ENCODE measurements around the gene TNFRSF1B.
"Not testable (repeated sequence)": the region's sequence is repeated elsewhere in the genome, so short reads cannot be mapped to it uniquely, and the experiment has no call there.

Gene TNFRSF1B

DNA sequence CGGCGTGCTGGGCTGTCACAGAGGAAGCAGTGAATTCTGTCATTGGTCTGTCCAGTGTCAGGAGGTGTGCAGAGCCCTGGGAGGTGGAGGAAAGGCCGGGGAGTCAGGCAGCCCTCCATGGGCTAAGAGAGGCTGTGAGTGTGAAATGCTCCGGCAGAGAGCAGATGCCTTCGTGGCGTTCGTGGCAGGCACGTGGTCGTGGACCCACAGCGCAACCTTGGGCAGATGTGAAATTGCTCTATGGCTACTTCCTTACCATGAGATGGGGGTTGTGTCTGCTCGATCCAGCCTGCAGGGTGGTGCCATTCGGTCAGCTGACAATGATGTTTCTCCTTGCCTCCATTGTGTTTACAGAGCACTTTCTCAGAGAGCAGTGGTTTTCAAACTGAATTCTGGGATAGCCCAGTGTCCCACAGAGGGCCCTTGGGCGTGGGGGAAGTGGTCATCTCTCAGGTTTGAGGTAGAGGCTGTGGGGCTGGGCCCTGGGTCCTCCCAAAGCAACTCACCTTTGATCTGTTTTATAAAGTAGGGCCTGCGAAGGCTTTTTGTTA, 27.9 kb downstream of the TNFRSF1B start:
- DNase-seq = no peak

DNA sequence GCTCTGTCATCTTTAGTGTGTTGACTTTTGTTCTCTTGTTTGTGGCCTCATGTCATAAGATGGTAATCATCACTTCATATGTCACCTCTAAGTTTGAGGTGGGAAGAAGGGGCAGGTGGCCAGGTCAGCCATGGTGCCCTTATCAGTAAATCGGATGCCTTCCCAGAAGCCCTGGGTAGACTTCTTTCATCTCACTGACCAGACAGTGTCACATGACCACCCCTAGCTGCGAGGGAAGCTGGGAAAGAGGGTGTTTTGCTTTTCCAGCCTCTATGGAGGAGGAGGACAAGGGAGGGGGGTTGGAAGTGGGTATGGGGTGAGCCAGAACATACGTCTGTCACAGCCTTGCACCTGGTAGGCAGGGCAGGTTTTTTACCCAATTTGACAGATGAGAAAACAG, 28.6 kb downstream of the TNFRSF1B start:
- no peak for DNase-seq

DNA sequence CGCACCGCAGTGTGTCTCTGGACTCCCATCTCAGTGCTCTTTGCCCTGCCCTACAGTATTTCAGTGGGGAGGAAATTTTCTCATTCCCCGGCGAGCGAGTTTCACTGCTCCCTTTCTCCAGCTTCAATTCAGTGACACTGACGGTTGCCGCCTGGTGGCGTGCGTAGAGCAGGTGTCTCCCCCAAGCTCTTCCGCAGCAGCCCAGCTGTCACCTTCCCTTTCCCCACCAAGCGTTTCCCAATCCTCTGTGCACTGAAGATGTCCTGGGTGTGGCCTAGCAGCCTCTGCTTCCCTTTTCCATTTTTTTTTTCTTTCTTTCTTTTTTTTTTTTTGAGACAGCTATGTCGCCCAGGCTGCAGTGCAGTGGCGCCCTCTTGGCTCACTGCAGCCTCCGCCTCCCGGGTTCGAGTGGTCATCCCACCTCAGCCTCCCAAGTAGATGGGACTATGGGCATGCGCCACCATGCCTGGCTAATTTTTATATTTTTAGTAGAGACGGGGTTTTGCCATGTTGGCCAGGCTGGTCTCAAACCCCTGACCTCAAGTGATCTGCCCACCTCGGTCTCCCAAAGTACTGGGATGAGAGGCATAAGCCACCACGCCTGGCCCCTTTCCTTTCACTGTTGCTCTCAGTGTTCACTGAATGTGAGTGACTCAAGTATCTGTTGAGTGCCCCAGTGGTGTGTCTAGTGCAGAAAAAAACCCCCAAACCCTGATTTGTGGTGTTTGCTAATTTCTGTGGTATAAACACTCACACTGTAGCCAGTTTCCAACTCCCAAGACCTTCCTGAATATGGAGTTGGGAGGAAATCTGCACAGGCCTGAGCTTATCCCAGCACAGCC, 30.1 kb downstream of the TNFRSF1B start:
- DNase-seq = no peak

DNA sequence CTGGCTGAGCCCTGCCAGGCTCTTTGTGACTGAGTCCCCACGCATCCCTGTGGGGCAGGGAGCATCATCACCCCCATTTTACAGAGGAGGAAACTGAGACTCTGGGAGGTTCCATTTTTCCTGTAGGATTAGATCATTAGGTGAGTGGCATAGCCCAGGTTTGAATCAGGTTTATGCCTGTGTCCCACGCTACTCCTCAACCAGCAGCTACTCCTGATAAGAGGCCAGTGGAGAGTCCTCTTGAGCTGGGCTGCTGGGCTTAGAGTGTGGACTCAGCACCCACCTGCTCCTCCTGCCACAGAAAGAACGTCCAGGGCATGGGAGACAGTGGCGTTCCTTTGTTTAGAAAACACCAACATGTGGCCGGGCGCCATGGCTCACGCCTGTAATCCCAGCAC, 30.7 kb downstream of the TNFRSF1B start:
- peak; percentile 33 for DNase-seq

DNA sequence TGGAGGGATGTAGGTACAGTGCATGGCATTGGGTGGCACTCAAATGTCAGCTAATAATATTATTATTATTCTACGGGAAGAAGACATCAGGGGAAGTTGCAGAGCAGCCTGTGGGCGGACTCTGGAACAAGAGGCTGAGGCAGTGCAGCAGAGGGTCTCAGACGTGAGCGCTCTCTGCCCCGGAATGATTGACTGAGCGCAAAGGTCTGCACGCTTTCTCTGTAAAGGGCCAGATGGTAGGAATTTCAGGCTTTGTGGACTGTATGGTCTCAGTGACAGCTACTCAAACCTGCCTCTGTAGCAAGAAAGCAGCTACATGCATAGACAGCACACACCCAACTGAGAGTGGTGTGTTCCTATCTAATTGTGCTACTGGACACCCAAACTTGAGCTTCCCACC, 33.4 kb downstream of the TNFRSF1B start:
- DNase-seq = no peak

DNA sequence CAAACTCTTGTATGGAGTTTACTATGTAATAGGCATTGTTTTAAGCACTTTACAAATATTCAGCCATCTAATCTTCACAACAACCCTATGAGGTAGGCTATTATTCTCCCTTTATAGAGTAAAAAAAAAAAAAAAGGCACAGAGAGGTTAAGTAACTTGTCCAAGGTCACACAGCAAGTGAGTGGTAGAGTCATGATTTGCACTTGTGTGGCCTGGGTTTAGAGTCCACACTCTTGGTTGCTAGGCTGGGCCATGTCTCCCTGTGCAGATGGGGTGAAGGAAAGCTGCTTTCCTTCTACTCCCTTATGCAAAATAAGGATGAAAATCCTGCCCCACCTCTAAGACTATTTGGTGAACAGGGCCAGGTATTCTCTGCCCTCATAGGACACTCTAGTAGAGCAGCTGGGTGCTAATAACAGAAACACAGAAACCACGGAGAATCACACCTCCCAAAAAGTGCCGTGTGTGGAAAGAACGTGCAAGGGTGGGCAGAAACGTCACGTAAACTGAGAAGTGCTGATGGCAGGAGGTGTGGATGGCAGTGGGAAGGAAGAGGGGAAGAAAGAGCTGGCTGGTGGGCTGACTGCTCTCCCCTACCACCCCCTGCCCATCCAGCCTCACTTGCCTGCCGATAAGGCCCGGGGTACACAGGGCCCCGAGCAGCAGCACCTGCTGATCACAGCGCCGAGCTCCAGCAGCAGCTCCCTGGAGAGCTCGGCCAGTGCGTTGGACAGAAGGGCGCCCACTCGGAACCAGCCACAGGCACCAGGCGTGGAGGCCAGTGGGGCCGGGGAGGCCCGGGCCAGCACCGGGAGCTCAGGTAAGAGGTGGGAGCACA, 34.8 kb downstream of the TNFRSF1B start:
- no peak for DNase-seq

DNA sequence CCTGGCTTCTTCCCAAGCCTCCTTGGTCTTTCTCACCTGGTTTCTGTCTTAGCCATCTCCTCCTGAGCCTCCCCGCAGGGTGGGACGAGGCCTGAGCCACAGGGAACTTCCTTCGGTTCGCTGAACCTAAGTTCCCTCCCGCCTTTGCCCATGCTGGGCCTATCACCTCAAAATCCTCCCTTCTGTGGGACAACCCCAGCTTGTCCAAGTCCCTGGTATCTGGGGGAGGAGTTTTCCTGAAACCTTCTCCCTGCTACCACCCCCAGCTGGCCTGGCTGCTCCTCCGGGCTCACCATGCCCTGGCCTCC, 35.4 kb downstream of the TNFRSF1B start:
- DNase-seq = no peak

DNA sequence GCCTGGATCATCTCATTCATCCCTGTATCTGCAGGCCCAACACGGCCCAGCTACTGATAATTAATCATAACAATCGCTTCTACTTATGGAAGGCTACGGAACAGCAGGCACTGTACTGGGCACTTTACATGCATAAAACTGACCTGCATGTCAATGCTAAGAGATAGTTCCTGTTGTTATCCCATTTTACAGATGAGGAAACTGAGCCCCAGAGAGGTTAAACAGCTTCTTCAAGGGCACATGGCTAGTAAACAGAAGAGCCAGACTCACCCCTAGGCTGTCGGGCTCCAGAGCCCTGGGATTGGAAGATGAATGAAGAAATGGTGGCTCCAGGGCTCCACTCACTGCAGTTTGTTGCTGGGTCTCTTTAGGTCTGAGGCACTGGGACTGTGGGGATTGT, 35.8 kb downstream of the TNFRSF1B start:
- no peak for DNase-seq

DNA sequence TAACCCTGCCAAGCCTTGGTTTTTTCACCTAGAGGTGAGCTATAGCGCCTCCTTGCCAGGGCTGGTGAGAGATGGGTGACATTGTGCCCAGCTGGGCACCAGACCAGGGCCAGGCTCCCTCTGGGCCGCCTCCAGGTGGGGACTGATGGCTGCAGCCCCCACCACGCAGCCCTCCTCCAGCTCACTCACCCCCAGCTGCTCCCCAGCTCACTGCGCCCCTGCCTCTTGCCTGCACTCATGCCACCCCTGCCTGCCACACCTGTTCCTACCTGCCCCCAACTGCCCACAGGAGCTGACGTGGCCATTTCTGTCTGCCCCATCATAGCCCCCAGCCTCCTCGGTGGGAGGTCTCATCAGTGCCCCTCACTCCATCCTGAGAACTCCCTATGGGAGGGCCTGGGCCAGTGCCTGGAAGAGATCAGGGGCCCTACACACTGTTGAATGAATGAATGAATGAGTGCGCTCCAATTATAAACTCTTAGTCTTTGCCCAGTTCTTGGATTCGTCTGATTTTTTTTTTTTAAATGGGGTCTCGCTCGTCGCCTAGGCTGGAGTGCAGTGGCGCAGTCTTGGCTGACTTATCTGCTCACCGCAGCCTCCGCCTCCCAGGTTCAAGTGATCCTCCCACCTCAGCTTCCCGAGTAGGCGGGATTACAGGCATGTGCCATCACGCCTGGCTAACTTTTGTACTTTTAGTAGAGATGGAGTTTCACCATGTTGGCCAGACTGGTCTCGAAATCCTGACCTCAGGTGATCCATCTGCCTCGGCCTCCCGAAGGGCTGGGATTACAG, 36.6 kb downstream of the TNFRSF1B start:
- no peak for DNase-seq

DNA sequence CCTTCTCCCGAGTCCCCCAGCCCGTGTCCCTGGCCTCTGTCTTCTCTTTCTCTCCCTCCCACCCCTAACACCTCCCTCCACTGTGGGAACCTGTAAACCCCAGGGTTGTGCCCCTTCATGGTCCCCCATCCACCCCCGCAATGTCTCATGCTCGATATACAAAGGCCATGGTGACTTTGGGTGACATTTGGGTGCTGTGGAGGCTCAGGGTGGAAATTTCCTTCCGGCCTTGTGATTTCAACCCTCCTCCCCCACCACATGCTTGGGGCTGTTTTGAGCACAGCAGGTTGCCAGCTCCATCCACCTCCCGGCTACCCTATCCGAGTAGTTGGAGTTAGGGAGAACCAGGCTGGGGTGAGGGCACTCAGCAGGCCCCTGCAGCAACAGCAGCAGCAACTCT, 37.3 kb downstream of the TNFRSF1B start:
- DNase-seq = no peak

DNA sequence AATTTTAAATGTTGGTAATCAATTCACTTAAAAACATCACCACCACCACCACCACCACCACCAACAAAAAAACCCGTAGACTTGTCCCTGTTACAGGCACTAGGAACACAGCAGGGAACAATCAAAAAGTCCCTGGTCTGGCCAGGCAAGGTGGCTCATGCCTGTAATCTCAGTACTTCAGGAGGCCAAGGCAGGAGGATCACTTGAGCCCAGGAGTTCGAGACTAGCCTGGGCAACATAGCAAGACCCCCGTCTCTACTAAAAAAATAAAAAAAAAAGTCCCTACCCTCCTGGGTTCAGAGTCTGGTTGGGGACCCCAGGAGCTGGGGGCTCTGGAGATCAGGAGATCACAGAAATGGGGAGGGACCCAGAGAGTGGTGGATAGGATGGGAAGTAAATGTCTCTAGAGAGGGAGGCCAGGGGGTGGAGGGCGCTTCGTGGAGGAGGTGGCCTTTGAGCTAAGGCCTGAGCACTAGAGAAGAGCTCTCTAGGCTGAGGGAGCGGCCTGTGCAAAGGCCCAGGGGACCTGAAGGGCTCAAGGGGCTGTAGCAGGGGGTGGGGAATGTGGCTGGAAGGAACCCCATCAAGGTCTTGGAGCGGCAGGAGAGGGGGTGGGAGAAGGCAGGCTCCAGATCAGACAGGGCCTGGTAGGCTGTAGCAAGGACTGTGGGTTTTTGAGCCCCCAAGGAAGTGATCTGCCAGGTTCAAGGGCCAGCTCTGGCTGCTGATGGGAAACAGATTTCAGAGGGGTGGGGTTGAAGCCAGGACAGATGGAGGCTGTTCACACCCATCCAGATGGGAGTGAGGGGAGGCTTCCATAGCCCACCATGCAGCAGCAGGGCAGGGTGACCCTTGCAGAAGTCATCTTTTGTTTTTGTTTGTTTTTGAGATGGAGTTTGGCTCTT, 38.2 kb downstream of the TNFRSF1B start:
- DNase-seq = no peak

DNA sequence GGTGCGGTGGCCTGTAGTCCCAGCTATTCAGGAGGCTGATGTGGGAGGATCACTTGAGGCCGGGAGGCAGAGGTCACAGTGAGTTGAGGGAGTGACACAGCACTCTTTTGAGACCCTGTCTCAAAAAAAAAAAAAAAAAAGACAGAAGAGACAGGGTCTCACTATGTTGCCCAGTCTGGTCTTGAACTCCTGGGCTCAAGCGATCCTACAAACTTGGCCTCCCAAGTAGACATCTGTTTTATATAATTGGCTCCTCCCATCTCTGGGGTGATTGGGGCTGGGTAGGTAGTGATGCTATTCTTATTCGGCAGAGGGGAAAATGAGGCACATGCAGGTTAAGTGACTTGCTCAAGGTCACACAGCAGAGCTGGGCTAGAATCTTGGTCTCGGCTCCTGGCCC, 39.4 kb downstream of the TNFRSF1B start:
- no peak for DNase-seq

DNA sequence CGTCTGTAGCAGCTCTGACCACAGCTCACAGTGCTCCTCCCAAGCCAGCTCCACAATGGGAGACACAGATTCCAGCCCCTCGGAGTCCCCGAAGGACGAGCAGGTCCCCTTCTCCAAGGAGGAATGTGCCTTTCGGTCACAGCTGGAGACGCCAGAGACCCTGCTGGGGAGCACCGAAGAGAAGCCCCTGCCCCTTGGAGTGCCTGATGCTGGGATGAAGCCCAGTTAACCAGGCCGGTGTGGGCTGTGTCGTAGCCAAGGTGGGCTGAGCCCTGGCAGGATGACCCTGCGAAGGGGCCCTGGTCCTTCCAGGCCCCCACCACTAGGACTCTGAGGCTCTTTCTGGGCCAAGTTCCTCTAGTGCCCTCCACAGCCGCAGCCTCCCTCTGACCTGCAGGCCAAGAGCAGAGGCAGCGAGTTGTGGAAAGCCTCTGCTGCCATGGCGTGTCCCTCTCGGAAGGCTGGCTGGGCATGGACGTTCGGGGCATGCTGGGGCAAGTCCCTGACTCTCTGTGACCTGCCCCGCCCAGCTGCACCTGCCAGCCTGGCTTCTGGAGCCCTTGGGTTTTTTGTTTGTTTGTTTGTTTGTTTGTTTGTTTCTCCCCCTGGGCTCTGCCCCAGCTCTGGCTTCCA, 40.1 kb downstream of the TNFRSF1B start:
- peak; percentile 76 for DNase-seq

DNA sequence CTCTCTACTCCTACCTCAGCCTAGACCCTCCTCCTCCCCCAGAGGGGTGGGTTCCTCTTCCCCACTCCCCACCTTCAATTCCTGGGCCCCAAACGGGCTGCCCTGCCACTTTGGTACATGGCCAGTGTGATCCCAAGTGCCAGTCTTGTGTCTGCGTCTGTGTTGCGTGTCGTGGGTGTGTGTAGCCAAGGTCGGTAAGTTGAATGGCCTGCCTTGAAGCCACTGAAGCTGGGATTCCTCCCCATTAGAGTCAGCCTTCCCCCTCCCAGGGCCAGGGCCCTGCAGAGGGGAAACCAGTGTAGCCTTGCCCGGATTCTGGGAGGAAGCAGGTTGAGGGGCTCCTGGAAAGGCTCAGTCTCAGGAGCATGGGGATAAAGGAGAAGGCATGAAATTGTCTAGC, 41.5 kb downstream of the TNFRSF1B start:
- DNase-seq = no peak

DNA sequence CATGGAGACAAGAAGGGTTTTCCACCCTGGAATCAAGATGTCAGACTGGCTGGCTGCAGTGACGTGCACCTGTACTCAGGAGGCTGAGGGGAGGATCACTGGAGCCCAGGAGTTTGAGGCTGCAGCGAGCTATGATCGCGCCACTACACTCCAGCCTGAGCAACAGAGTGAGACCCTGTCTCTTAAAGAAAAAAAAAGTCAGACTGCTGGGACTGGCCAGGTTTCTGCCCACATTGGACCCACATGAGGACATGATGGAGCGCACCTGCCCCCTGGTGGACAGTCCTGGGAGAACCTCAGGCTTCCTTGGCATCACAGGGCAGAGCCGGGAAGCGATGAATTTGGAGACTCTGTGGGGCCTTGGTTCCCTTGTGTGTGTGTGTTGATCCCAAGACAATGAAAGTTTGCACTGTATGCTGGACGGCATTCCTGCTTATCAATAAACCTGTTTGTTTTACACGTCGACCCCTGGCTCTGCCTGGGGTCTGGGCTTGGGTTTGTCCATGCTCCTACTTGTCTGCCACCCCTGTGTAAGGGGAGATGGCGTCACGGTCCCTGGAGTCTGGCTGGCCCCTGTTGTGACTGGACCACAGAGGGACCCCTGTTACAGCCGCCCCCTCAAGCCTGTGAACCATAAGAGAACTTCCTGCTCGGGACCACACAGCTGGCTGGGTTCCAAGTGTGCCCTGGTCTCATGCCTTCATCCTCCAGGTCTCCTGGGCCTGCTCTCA, 42.1 kb downstream of the TNFRSF1B start:
- DNase-seq = peak; percentile 87

DNA sequence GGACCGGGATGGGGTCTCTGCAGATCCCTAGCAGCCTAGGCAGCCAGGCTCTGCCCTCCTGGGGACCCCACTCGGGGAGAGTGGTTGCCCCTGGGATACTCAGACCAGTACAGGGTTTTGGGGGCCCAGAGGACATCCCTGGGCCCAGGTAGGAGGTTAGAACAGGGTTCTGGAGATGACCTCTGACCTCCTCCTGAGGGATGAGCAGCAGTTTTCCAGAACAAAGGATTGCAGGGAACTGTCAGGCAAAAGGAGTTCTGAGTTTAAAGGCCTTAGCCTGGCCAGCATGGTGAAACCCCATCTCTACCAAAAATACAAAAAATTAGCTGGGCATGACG, 42.7 kb downstream of the TNFRSF1B start:
- DNase-seq = no peak

DNA sequence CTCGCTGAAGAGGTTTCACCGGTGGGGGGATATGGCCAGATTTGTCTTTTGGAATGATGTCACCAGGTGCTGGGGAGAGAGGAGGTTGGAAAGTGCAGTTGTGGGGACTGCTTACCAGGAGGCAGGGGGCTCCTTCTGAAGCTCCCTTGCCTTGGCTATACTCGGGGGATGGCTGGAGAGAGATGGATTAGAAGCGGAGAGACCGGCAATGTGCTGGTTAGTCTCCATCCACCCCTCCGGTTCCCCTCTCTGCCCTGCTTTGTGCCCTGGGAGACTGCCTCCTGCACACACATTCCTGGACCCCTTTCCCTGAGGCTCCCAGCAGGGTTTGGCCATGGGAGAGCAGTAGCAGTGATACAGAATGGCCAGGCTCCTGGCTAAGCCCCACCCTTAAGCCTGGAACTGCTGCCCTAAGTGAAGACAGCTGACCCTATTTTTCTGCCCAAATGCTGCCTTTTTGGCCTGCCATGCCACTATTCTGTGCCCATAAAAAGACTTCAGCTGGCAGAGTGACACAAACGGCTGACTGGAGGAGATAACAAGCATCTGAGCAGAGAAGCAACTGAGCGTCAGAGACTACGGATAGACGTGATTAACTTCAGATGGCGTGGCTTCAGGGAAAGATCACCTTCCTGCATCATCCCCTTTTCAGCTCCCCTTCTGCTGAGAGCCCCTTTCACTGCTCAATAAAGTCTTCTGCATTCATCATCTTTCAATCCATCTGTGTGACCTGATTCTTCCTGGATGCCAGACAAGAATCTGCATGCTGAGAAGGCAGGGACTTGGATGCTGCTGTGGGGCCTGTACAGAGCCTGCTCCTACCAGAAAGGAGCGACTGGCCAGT, 48.5 kb downstream of the TNFRSF1B start:
- DNase-seq = no peak

DNA sequence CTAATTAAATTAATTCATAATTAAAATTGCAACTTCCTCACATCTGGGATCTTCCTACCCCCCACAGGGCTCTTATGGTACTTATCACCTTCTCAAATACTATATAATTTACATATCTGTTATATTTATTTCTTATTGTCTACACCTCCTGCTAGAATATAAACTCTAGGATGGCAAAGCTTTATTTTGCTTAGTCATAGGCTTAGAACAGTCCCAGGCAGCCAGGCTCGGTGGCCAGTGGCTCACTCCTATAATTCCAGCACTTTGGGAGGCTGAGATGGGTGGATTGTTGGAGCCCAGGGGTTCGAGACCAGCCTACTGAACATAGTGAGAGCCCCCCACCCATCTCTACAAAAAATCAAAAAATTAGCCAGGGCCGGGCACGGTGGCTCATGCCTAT, 53.0 kb downstream of the TNFRSF1B start:
- no peak for DNase-seq

DNA sequence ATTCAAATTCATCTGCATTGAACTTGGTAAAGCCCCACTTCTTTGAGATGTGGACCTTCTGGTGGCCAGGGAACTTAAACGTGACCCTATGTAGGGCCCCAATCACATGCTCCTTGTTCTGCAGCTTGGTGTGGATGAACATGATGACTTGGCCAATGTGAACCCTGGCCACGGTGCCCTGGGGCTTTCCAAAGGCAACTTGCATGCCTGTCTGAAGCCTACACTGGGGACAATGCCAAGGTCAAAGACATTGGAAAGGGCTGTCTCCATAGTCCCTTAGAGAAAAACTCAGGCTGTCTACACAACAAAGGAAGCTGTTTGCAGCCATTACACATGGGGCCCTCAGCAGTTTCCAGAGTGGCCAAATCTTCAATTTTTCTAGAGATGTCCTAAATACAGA, 54.1 kb downstream of the TNFRSF1B start:
- DNase-seq = no peak

DNA sequence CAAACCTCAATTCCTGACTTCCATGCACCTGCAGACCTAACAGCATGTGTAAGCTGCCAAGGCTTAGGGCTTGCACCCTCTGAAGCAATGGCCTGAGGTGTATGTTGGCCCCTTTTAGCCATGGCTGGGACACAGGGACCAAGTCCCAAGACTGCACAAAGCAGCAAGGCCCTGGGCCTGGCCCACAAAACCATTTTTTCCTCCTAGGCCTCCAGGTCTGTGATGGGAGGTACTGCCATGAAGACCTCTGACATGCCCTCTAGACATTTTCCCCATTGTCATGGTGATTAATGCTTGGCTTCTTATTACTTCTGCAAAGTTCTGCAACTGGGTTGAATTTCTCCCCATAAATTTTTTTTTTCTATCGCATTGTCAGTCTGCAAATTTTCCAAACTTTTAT, 55.9 kb downstream of the TNFRSF1B start:
- DNase-seq = not testable (repeated sequence)
